Hematopoietic multipotent progenitor cell treated with erythropoietin and hydrocortisone succinate and interleukin-3 and kit ligand, for 15 days (in vitro differentiated cells): ENCODE results near the gene HMBS.

Experiments used
- DNase-seq: peaks from one replicate; pipeline ENCODE4 v3.0.0-alpha.2; 2015; ENCODE audit warnings: low spot score

HMBS gene

GRCh38 chr11:119067371-119068222 is 17.1 kb upstream of the HMBS start, which contains the start of gene VPS11:
Gene VPS11 (plus strand): TSS chr11:119067818. CDS start chr11:119067824, 6 bp downstream.
- peak; percentile 98 for DNase-seq

- DNase-seq: no peak
These were observed 6.8 kb upstream of the HMBS start for GRCh38 chr11:119077839-119078238.

GRCh38 chr11:119078675-119079420 is 5.8 kb upstream of the HMBS start:
- no peak for DNase-seq

- no peak for DNase-seq
These were observed 2.9 kb upstream of the HMBS start for GRCh38 chr11:119081682-119082260.

GRCh38 chr11:119085437-119085847 is 761 bp downstream of the HMBS start:
- peak; percentile 91 for DNase-seq

GRCh38 chr11:119087123-119087522 is 2.4 kb downstream of the HMBS start:
- peak; percentile 74 for DNase-seq

GRCh38 chr11:119087747-119088241 is 3.1 kb downstream of the HMBS start:
- peak; percentile 98 for DNase-seq

GRCh38 chr11:119088406-119088805 is 3.7 kb downstream of the HMBS start:
- peak; percentile 50 for DNase-seq

GRCh38 chr11:119089319-119089718 is 4.6 kb downstream of the HMBS start:
- peak; percentile 60 for DNase-seq

GRCh38 chr11:119091178-119091577 is 6.5 kb downstream of the HMBS start:
- peak; percentile 50 for DNase-seq

- DNase-seq: peak; percentile 56
These were observed 7.5 kb downstream of the HMBS start for GRCh38 chr11:119091966-119092879.

GRCh38 chr11:119092880-119093842 is 8.5 kb downstream of the HMBS start:
- no peak for DNase-seq

- peak; percentile 76 for DNase-seq
These were observed 9.5 kb downstream of the HMBS start for GRCh38 chr11:119093942-119094815.

GRCh38 chr11:119094816-119095065 is 10.1 kb downstream of the HMBS start:
- DNase-seq: peak; percentile 84

GRCh38 chr11:119095066-119095880 is 10.6 kb downstream of the HMBS start:
- DNase-seq: peak; percentile 99

- no peak for DNase-seq
These were observed 15.0 kb downstream of the HMBS start for GRCh38 chr11:119099711-119100110.

- peak; percentile 62 for DNase-seq
These were observed 15.7 kb downstream of the HMBS start for GRCh38 chr11:119100246-119100970.
